Stomach (tissue), 4 donors: ENCODE data around the gene NME1.

Experiments used
- EP300 ChIP-seq: sonication (generic); formaldehyde crosslinking; IDR thresholded peaks from one replicate; pipeline ENCODE4 v1.6.1; 2017; ENCODE audit warnings: antibody characterized with exemption
- POLR2A ChIP-seq, 4 donors: fragments of 450-650 bp; IDR thresholded peaks; one replicate each; pipeline ENCODE4 v1.6.1; 2016; ENCODE audit warnings: antibody characterized with exemption in 4 of 4, control low read depth in 2 of 4, mild to moderate bottlenecking in 1 of 4, moderate library complexity in 1 of 4
- POLR2AphosphoS5 ChIP-seq, 3 donors: sonication (generic); formaldehyde crosslinking; IDR thresholded peaks; one replicate each; pipeline ENCODE4 v1.6.1; 2016; ENCODE audit warnings: antibody characterized with exemption in 3 of 3
- TF ChIP-seq, protein P1 (sequence below), 7 experiments: fragments of 450-650 bp in 4 of 7; fragments of 200-600 bp in 3 of 7; sonication (generic) in 3 of 7; IDR thresholded peaks; one replicate each; pipeline ENCODE4 v1.5.1; 2016 to 2019; ENCODE audit warnings: antibody characterized with exemption in 7 of 7, control low read depth in 2 of 7, mild to moderate bottlenecking in 1 of 7

DNA sequence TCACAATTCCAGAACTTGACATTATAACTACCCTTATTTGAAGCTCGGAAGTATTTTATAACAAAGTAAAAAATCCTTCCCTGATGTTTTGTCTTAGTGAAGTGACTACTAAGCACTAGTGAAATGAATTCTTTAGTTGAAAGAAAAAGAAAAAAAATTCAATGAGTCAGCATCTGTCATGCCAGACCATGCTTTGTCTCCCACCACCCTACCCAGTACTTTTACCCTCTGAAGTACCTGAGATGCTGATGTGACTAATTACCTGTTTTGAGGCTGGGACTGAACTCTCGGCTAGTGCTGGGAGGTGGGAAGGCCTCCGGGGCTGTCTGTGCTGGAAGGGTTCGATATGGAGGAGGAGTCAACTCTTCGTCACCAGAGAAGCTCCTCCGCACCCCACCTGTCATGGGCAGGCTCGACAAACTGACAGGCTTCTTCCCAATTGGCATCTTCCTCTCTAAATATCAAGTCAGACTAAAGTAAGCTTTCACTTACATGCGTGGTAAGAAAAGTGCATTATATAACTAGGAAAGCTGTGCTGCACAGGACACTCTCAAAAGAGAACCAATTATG is 32.5 kb downstream of the NME1 start:
- TF ChIP-seq POLR2A (IDR thresholded peaks at IDR 0.05) (no peak), POLR2AphosphoS5 (IDR thresholded peaks at IDR 0.05) (no peak), EP300 (no peak)
- TF ChIP-seq, protein P1, sequence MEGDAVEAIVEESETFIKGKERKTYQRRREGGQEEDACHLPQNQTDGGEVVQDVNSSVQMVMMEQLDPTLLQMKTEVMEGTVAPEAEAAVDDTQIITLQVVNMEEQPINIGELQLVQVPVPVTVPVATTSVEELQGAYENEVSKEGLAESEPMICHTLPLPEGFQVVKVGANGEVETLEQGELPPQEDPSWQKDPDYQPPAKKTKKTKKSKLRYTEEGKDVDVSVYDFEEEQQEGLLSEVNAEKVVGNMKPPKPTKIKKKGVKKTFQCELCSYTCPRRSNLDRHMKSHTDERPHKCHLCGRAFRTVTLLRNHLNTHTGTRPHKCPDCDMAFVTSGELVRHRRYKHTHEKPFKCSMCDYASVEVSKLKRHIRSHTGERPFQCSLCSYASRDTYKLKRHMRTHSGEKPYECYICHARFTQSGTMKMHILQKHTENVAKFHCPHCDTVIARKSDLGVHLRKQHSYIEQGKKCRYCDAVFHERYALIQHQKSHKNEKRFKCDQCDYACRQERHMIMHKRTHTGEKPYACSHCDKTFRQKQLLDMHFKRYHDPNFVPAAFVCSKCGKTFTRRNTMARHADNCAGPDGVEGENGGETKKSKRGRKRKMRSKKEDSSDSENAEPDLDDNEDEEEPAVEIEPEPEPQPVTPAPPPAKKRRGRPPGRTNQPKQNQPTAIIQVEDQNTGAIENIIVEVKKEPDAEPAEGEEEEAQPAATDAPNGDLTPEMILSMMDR (IDR thresholded peaks at IDR 0.05) = no peak
